ENCODE results near the gene ATR.

ATR gene

GRCh38 chr3:142447852-142448823 lies 130.4 kb downstream of the ATR start, which contains the start of gene XRN1 (continued):
- TF ChIP-seq, protein P1, sequence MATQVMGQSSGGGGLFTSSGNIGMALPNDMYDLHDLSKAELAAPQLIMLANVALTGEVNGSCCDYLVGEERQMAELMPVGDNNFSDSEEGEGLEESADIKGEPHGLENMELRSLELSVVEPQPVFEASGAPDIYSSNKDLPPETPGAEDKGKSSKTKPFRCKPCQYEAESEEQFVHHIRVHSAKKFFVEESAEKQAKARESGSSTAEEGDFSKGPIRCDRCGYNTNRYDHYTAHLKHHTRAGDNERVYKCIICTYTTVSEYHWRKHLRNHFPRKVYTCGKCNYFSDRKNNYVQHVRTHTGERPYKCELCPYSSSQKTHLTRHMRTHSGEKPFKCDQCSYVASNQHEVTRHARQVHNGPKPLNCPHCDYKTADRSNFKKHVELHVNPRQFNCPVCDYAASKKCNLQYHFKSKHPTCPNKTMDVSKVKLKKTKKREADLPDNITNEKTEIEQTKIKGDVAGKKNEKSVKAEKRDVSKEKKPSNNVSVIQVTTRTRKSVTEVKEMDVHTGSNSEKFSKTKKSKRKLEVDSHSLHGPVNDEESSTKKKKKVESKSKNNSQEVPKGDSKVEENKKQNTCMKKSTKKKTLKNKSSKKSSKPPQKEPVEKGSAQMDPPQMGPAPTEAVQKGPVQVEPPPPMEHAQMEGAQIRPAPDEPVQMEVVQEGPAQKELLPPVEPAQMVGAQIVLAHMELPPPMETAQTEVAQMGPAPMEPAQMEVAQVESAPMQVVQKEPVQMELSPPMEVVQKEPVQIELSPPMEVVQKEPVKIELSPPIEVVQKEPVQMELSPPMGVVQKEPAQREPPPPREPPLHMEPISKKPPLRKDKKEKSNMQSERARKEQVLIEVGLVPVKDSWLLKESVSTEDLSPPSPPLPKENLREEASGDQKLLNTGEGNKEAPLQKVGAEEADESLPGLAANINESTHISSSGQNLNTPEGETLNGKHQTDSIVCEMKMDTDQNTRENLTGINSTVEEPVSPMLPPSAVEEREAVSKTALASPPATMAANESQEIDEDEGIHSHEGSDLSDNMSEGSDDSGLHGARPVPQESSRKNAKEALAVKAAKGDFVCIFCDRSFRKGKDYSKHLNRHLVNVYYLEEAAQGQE (tag by site-specific recombination; IDR thresholded peaks at IDR 0.05), result no peak
- peak; percentile 89 for TF ChIP-seq ZBTB20 (tag by site-specific recombination; IDR thresholded peaks at IDR 0.05)
- TF ChIP-seq ZNF488 (tag by site-specific recombination; IDR thresholded peaks at IDR 0.05), result no peak
- no peak for TF ChIP-seq ZNF624 (tag by site-specific recombination; IDR thresholded peaks at IDR 0.05)
- TF ChIP-seq ZNF366 (tag by site-specific recombination; conservative IDR thresholded peaks at IDR 0.05), result no peak
- no peak for TF ChIP-seq ZNF24 (tag by site-specific recombination; IDR thresholded peaks at IDR 0.05)
- TF ChIP-seq SP3 (tag by site-specific recombination; IDR thresholded peaks at IDR 0.05), result peak; percentile 67; the same call in 1 of the 2 replicates
- TF ChIP-seq, protein P2, sequence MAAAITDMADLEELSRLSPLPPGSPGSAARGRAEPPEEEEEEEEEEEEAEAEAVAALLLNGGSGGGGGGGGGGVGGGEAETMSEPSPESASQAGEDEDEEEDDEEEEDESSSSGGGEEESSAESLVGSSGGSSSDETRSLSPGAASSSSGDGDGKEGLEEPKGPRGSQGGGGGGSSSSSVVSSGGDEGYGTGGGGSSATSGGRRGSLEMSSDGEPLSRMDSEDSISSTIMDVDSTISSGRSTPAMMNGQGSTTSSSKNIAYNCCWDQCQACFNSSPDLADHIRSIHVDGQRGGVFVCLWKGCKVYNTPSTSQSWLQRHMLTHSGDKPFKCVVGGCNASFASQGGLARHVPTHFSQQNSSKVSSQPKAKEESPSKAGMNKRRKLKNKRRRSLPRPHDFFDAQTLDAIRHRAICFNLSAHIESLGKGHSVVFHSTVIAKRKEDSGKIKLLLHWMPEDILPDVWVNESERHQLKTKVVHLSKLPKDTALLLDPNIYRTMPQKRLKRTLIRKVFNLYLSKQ (tag by site-specific recombination; IDR thresholded peaks at IDR 0.05; ENCODE audit: borderline replicate concordance), result no peak
- TF ChIP-seq ZBTB8A (tag by site-specific recombination; IDR thresholded peaks at IDR 0.05), result peak; percentile 37; the same call in 1 of the 2 replicates
- TF ChIP-seq, protein P3, sequence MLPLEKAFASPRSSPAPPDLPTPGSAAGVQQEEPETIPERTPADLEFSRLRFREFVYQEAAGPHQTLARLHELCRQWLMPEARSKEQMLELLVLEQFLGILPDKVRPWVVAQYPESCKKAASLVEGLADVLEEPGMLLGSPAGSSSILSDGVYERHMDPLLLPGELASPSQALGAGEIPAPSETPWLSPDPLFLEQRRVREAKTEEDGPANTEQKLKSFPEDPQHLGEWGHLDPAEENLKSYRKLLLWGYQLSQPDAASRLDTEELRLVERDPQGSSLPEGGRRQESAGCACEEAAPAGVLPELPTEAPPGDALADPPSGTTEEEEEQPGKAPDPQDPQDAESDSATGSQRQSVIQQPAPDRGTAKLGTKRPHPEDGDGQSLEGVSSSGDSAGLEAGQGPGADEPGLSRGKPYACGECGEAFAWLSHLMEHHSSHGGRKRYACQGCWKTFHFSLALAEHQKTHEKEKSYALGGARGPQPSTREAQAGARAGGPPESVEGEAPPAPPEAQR (tag by site-specific recombination; IDR thresholded peaks at IDR 0.05), result no peak
- peak; percentile 39; the same call in 1 of the 2 replicates for TF ChIP-seq ZNF692 (tag by site-specific recombination; IDR thresholded peaks at IDR 0.05)
- TF ChIP-seq GFI1B (tag by site-specific recombination; IDR thresholded peaks at IDR 0.05), result peak; percentile 25; the same call in 1 of the 2 replicates
- TF ChIP-seq, protein P4, sequence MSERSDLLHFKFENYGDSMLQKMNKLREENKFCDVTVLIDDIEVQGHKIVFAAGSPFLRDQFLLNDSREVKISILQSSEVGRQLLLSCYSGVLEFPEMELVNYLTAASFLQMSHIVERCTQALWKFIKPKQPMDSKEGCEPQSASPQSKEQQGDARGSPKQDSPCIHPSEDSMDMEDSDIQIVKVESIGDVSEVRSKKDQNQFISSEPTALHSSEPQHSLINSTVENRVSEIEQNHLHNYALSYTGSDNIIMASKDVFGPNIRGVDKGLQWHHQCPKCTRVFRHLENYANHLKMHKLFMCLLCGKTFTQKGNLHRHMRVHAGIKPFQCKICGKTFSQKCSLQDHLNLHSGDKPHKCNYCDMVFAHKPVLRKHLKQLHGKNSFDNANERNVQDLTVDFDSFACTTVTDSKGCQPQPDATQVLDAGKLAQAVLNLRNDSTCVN (tag by site-specific recombination; optimal IDR thresholded peaks at IDR 0.05), result peak; percentile 44
- no peak for TF ChIP-seq ZFHX2 (tag by site-specific recombination; conservative IDR thresholded peaks at IDR 0.05)
- TF ChIP-seq ZBTB17 (tag by site-specific recombination; IDR thresholded peaks at IDR 0.05), result peak; percentile 72; the same call in 1 of the 2 replicates
- TF ChIP-seq, protein P5, sequence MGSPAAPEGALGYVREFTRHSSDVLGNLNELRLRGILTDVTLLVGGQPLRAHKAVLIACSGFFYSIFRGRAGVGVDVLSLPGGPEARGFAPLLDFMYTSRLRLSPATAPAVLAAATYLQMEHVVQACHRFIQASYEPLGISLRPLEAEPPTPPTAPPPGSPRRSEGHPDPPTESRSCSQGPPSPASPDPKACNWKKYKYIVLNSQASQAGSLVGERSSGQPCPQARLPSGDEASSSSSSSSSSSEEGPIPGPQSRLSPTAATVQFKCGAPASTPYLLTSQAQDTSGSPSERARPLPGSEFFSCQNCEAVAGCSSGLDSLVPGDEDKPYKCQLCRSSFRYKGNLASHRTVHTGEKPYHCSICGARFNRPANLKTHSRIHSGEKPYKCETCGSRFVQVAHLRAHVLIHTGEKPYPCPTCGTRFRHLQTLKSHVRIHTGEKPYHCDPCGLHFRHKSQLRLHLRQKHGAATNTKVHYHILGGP (tag by site-specific recombination; IDR thresholded peaks at IDR 0.05), result no peak
- TF ChIP-seq BCL11A (tag by site-specific recombination; IDR thresholded peaks at IDR 0.05; ENCODE audit: low read depth), result 0 out of 2 replicates have a peak, but pooled peaks have one; percentile 35
- no peak for TF ChIP-seq TSHZ1 (tag by site-specific recombination; IDR thresholded peaks at IDR 0.05; ENCODE audit: borderline replicate concordance)
- TF ChIP-seq ZNF791 (tag by site-specific recombination; IDR thresholded peaks at IDR 0.05), result no peak
- TF ChIP-seq YY1 (tag by site-specific recombination; IDR thresholded peaks at IDR 0.05), result no peak
- TF ChIP-seq KLF10 (tag by site-specific recombination; IDR thresholded peaks at IDR 0.05), result no peak
- TF ChIP-seq ZBTB21 (tag by site-specific recombination; IDR thresholded peaks at IDR 0.05), result no peak
- TF ChIP-seq SCRT1 (tag by site-specific recombination; IDR thresholded peaks at IDR 0.05; ENCODE audit: borderline replicate concordance), result no peak

Measured in HEK293 (cell line).